ENCODE results near the gene SLC17A2. TPM values are rescaled to one million over a fixed set of nuclear protein-coding genes. Genes with fewer than 3 reads are reported as not detected.
A peak's percentile ranks its signal among the peaks of the same experiment; 100 is the strongest.

SLC17A2 gene
- total and polyA plus RNA-seq, 2 of the 13 experiments (the other 11 are each of a cell fraction or from before 2014, with no cell fraction given) = 11.2 to 32.4 TPM

- Histone ChIP-seq H3K9me3 (ENCODE audit: low read length) (peaks cover 26% of the 10 kb centered on the region), H3K4me1 (ENCODE audit: insufficient read depth, low read length) (peaks cover 30% of the 10 kb centered on the region), H3K4me3 (replicated peaks in 1 of 3; ENCODE audit: insufficient read depth in 1 of 3, low read depth in 2 of 3, low read length in 3 of 3) (peak overlapping the region in 2 of 3 experiments; percentile 59 to 73; a peak in 5 of 6 replicates), H3K27me3 (ENCODE audit: control insufficient read depth in 1 of 2, insufficient read depth in 2 of 2, low read length in 2 of 2) (no peaks in the 10 kb centered on the region; a peak in 1 of 5 replicates), H3K4me2 (ENCODE audit: low read depth, low read length) (peak overlapping the region; percentile 95), H3K9ac (ENCODE audit: insufficient read depth, low read depth, low read length) (peak overlapping the region; percentile 28; the same call in 1 of the 2 replicates), H3K27ac (ENCODE audit: extremely low read length, insufficient read depth, low read length) (no peak overlapping the region), H4K20me1 (ENCODE audit: insufficient read depth, low read length) (no peaks in the 10 kb centered on the region), H3K36me3 (replicated peaks in 1 of 2; ENCODE audit: control insufficient read depth in 1 of 2, insufficient read depth in 2 of 2, low read length in 2 of 2) (peaks cover 0 to 11% of the 10 kb centered on the region in 2 experiments; a peak in 2 of 5 replicates), H2AFZ (ENCODE audit: low read length) (no peak overlapping the region), H3K79me2 (ENCODE audit: insufficient read depth, low read length) (no peaks in the 10 kb centered on the region)
- 79% methylated on average over 6 of the region's 6 CpGs for WGBS (ENCODE audit: low lambda C conversion rate)
- ATAC-seq (no peak), FAIRE-seq (no peak), DNase-seq (ENCODE audit: low spot score) (no peak)
- no TSS peak for BruUV-seq (replicated peaks)
- in situ Hi-C loops (cut with HindIII; ENCODE audit: extremely low pct_ligation_motif_present, low pct_unique_long_range_greater_than_20kb) = no loop called here
- ChIA-PET CTCF (ENCODE audit: low intra/inter-chr PET ratio, low total read pairs) (no interaction called here), POLR2A (interaction anchor here (0.6 to 5.9 kb wide), 2 partner anchors 28 to 38 kb away, joined by 3 to 41 read pairs; no protein-coding TSS in a partner anchor)
- intact Hi-C loops (cut with micrococcal nuclease; ENCODE audit: unreplicated experiment) = loop anchor here (2.0 kb wide), 1 partner anchor 29 kb away; no protein-coding TSS in a partner anchor
- TF ChIP-seq CEBPB (IDR thresholded peaks at IDR 0.05; ENCODE audit: borderline replicate concordance, low read depth, low read length) = peak; percentile 53; the same call in 1 of the 2 replicates
- TF ChIP-seq ASH2L (IDR thresholded peaks at IDR 0.05; ENCODE audit: insufficient read length, low read depth, low read length) = no peak
- TF ChIP-seq JDP2 (CRISPR knock-in tag; IDR thresholded peaks at IDR 0.05; ENCODE audit: borderline replicate concordance) = no peak
- TF ChIP-seq KAT2B (IDR thresholded peaks at IDR 0.05; ENCODE audit: borderline replicate concordance, low read depth, low read length) = no peak
- TF ChIP-seq CEBPG (CRISPR knock-in tag; IDR thresholded peaks at IDR 0.05) = peak; percentile 18; the same call in 1 of the 2 replicates
- no peak for TF ChIP-seq ZNF446 (CRISPR knock-in tag; IDR thresholded peaks at IDR 0.05)
Observed at GRCh38 chr6:25963426-25964123, 33.1 kb upstream of the SLC17A2 start.
